Left lung (tissue), 10 donors: ENCODE results near the gene MICAL3. TPM values are rescaled to one million over a fixed set of nuclear protein-coding genes. Genes with fewer than 3 reads are reported as not detected.
"Not testable (repeated sequence)": the region's sequence is repeated elsewhere in the genome, so short reads cannot be mapped to it uniquely, and the experiment has no call there.

Source experiments
- ATAC-seq: fragments of 200-7000 bp; cut with Tn5 transposase; one replicate; pipeline ENCODE4 v1.9.1; 2020; ENCODE audit warnings: moderate library complexity
- DNase-seq, 4 donors: peaks; one replicate each; pipeline ENCODE4 v3.0.0-alpha.2; 2013 to 2020
- H3K27ac ChIP-seq, 2 donors: fragments of 200-600 bp; sonication (generic) in 1 of 2; one replicate each; pipeline versions ENCODE4 v1.5.0 to v1.8.0; 2020 to 2021
- H3K27me3 ChIP-seq, 2 donors: fragments of 200-600 bp; sonication (generic) in 1 of 2; one replicate each; pipeline versions ENCODE4 v1.5.0 to v1.8.0; 2020 to 2021
- H3K36me3 ChIP-seq, 2 donors: fragments of 200-600 bp; sonication (generic) in 1 of 2; one replicate each; pipeline versions ENCODE4 v1.5.0 to v1.8.0; 2020 to 2021
- H3K4me1 ChIP-seq, 2 donors: fragments of 200-600 bp; one replicate each; pipeline ENCODE4 v1.8.0; 2021
- H3K4me3 ChIP-seq, 2 donors: fragments of 200-600 bp; sonication (generic) in 1 of 2; one replicate each; pipeline versions ENCODE4 v1.5.0 to v1.8.0; 2020 to 2021; ENCODE audit warnings: mild to moderate bottlenecking in 1 of 2
- H3K9me3 ChIP-seq, 2 donors: fragments of 200-600 bp; sonication (generic) in 1 of 2; one replicate each; pipeline versions ENCODE4 v1.5.0 to v1.8.0; 2020 to 2021
- CTCF ChIP-seq, 2 donors: fragments of 200-600 bp; sonication (generic) in 1 of 2; IDR thresholded peaks; one replicate each; pipeline versions ENCODE4 v1.5.0 to v1.8.0; 2021; ENCODE audit warnings: antibody characterized with exemption in 2 of 2
- intact Hi-C, 2 donors: fragments of 100-400 bp; cut with DNase I; formaldehyde crosslinking; loops; one replicate each; pipeline versions ENCODE4 v1.11.2 to v1.14.2; 2022
- polyA plus RNA-seq, 6 donors: library from polyadenylated mRNA; unstranded; fragments of 120-200 nt; gene quantifications; one replicate each; pipeline ENCODE4 v1.2.1, GENCODE V29; 2013; ENCODE audit not compliant: insufficient read length in 6 of 6
- total RNA-seq, 2 donors: library from RNA; stranded (reverse); fragmentation: NEBNext Ultra II Directional; extraction: Animal tissue kit (Norgen Biotek cat#: 25700); gene quantifications; one replicate each; pipeline ENCODE4 v1.2.1, GENCODE V29; 2021
- donor health status: DM: no; HTN: yes; CAD: no.
- donor health status: DM: no; HTN: no; CAD: no.

Gene MICAL3
- total and polyA plus RNA-seq, 8 donors = 24.9 to 64.8 (median 56.2) TPM

GRCh38 chr22:17994424-17995108 is 29.8 kb downstream of the MICAL3 start:
- intact Hi-C loops = no loop called here
- Histone ChIP-seq H3K36me3 (no peaks in the 10 kb centered on the region), H3K27me3 (peaks cover 0 to under 1% of the 10 kb centered on the region in 2 donors), H3K27ac (no peak overlapping the region), H3K9me3 (no peaks in the 10 kb centered on the region), H3K4me1 (no peaks in the 10 kb centered on the region), H3K4me3 (no peak overlapping the region)
- TF ChIP-seq CTCF (IDR thresholded peaks at IDR 0.05) = no peak
- DNase-seq (no peak), ATAC-seq (no peak)

GRCh38 chr22:17992976-17993375 is 31.4 kb downstream of the MICAL3 start:
- ATAC-seq, intact Hi-C loops, H3K4me1 ChIP-seq, H3K9me3 ChIP-seq, H3K27me3 ChIP-seq, H3K27ac ChIP-seq, H3K4me3 ChIP-seq, DNase-seq, H3K36me3 ChIP-seq: not testable (repeated sequence)

GRCh38 chr22:17991992-17992391 is 32.4 kb downstream of the MICAL3 start:
- H3K27me3 ChIP-seq, H3K36me3 ChIP-seq, intact Hi-C loops, H3K4me3 ChIP-seq, H3K4me1 ChIP-seq, DNase-seq, H3K27ac ChIP-seq, ATAC-seq, H3K9me3 ChIP-seq: not testable (repeated sequence)

GRCh38 chr22:17990942-17991341 is 33.4 kb downstream of the MICAL3 start:
- DNase-seq = no peak
- no peaks in the 10 kb centered on the region for H3K4me1 ChIP-seq
- no peak for ATAC-seq
- no peaks in the 10 kb centered on the region for H3K27me3 ChIP-seq
- no peaks in the 10 kb centered on the region for H3K36me3 ChIP-seq
- H3K9me3 ChIP-seq = no peaks in the 10 kb centered on the region
- TF ChIP-seq CTCF (IDR thresholded peaks at IDR 0.05) = no peak
- no peak overlapping the region for H3K27ac ChIP-seq
- intact Hi-C loops = no loop called here
- H3K4me3 ChIP-seq = no peak overlapping the region

- H3K27ac ChIP-seq = no peak overlapping the region
- DNase-seq (no peak), ATAC-seq (no peak)
- no peaks in the 10 kb centered on the region for H3K36me3 ChIP-seq
- H3K4me3 ChIP-seq = no peak overlapping the region
- no peaks in the 10 kb centered on the region for H3K27me3 ChIP-seq
- H3K4me1 ChIP-seq = no peaks in the 10 kb centered on the region
- TF ChIP-seq CTCF (IDR thresholded peaks at IDR 0.05) = no peak
- H3K9me3 ChIP-seq = no peaks in the 10 kb centered on the region
- intact Hi-C loops = no loop called here
These were observed 34.2 kb downstream of the MICAL3 start for GRCh38 chr22:17990147-17990546.

- TF ChIP-seq CTCF (IDR thresholded peaks at IDR 0.05) = no peak
- intact Hi-C loops = no loop called here
- Histone ChIP-seq H3K27ac (no peak overlapping the region), H3K4me3 (no peak overlapping the region), H3K4me1 (no peaks in the 10 kb centered on the region), H3K36me3 (no peaks in the 10 kb centered on the region), H3K27me3 (no peaks in the 10 kb centered on the region), H3K9me3 (no peaks in the 10 kb centered on the region)
- DNase-seq (no peak), ATAC-seq (no peak)
These were observed 35.4 kb downstream of the MICAL3 start for GRCh38 chr22:17988800-17989513.
